Measurements from ENCODE around the gene ADCYAP1R1. TPM values are rescaled to one million over a fixed set of nuclear protein-coding genes. Genes with fewer than 3 reads are reported as not detected.

The ADCYAP1R1 gene
- total and polyA plus RNA-seq, 2 of the 8 experiments (the other 6 are each of a cell fraction or from before 2014, with no cell fraction given) = 14.4 to 14.6 TPM

- Histone ChIP-seq H2BK120ac (replicated peaks; ENCODE audit: low read depth, low read length) (no peak overlapping the region), H3K4me3 (ENCODE audit: extremely low read depth in 1 of 4, insufficient read depth in 2 of 4, low read depth in 3 of 4, low read length in 4 of 4) (no peak overlapping the region), H2BK12ac (ENCODE audit: low read depth, low read length) (no peak overlapping the region), H3K4me2 (ENCODE audit: insufficient read depth in 1 of 2, low read depth in 2 of 2, low read length in 2 of 2) (no peak overlapping the region), H2AFZ (ENCODE audit: low read length) (no peak overlapping the region), H2BK5ac (ENCODE audit: low read depth, low read length) (no peak overlapping the region), H3K36me3 (ENCODE audit: control insufficient read depth in 2 of 4, insufficient read depth in 4 of 4, low read length in 3 of 4) (no peaks in the 10 kb centered on the region), H3K79me2 (ENCODE audit: control insufficient read depth in 1 of 2, insufficient read depth in 2 of 2, low read length in 2 of 2) (no peaks in the 10 kb centered on the region), H3K27me3 (replicated peaks in 1 of 4; ENCODE audit: control insufficient read depth in 3 of 4, extremely low read depth in 1 of 4, insufficient read depth in 3 of 4, low read length in 3 of 4) (no peaks in the 10 kb centered on the region), H3K18ac (ENCODE audit: extremely low read depth, low read length) (no peak overlapping the region), H3K56ac (replicated peaks; ENCODE audit: insufficient read length, low read depth, low read length) (no peak overlapping the region), H3K23me2 (ENCODE audit: low read depth, low read length) (no peaks in the 10 kb centered on the region), H2AK5ac (ENCODE audit: low read depth, low read length) (no peak overlapping the region), H4K5ac (ENCODE audit: insufficient read length, low read depth, low read length) (no peak overlapping the region), H3K23ac (ENCODE audit: insufficient read length) (no peak overlapping the region), H3K14ac (ENCODE audit: insufficient read length) (no peak overlapping the region), H2BK15ac (ENCODE audit: low read length) (no peak overlapping the region), H2BK20ac (ENCODE audit: low read length) (no peak overlapping the region), H3K79me1 (ENCODE audit: low read depth, low read length) (no peaks in the 10 kb centered on the region), H3K4ac (replicated peaks; ENCODE audit: insufficient read length, low read depth, low read length) (no peak overlapping the region), H3K9ac (replicated peaks in 1 of 4; ENCODE audit: extremely low read depth in 1 of 4, low read depth in 3 of 4, low read length in 3 of 4) (no peak overlapping the region), H3K4me1 (replicated peaks in 1 of 4; ENCODE audit: control insufficient read depth in 3 of 4, insufficient read depth in 4 of 4, low read length in 3 of 4) (peaks cover 0 to 3% (median 0%) of the 10 kb centered on the region in 4 experiments; a peak in 1 of 7 replicates), H4K20me1 (replicated peaks in 1 of 2; ENCODE audit: control insufficient read depth in 1 of 2, insufficient read depth in 2 of 2, low read length in 2 of 2) (no peaks in the 10 kb centered on the region), H3K9me3 (ENCODE audit: insufficient read depth in 2 of 2, low read depth in 1 of 2, low read length in 1 of 2) (no peaks in the 10 kb centered on the region), H3K27ac (ENCODE audit: low read depth, low read length) (no peak overlapping the region), H4K8ac (ENCODE audit: extremely low read depth, insufficient read depth, low read length) (no peak overlapping the region), H4K91ac (replicated peaks; ENCODE audit: insufficient read length, low read length) (no peak overlapping the region)
- 73% methylated on average over 3 of the region's 3 CpGs; no CpG with 5 or more reads in 1 of the 2 experiments for WGBS, 2 experiments (ENCODE audit: extremely low coverage in 1 of 2, insufficient coverage in 1 of 2, insufficient read length in 1 of 2, insufficient replicate concordance in 2 of 2, low coverage in 1 of 2, low lambda C conversion rate in 2 of 2, missing lambda C conversion rate in 1 of 2)
- FAIRE-seq (no peak), DNase-seq (ENCODE audit: low read depth in 1 of 2, low spot score in 2 of 2) (peak in 1 of 2 experiments; percentile 24)
- TF ChIP-seq SRF (IDR thresholded peaks at IDR 0.05; ENCODE audit: low read depth, low read length) (no peak), FOSL1 (IDR thresholded peaks at IDR 0.05; ENCODE audit: insufficient read depth, low read depth, low read length) (no peak), SIX5 (IDR thresholded peaks at IDR 0.05; ENCODE audit: low read depth, low read length) (no peak), CHD2 (IDR thresholded peaks at IDR 0.05; ENCODE audit: low read length) (no peak), SIRT6 (IDR thresholded peaks at IDR 0.05; ENCODE audit: low read length) (no peak), ASH2L (IDR thresholded peaks at IDR 0.05; ENCODE audit: low read length) (no peak), TBP (IDR thresholded peaks at IDR 0.05; ENCODE audit: low read depth, low read length) (no peak), SIN3A (conservative IDR thresholded peaks at IDR 0.05 in 1 of 2, IDR thresholded peaks at IDR 0.05 in 1 of 2; ENCODE audit: low read depth in 1 of 2, low read length in 2 of 2) (no peak), RBBP5 (IDR thresholded peaks at IDR 0.05; ENCODE audit: borderline replicate concordance, low read depth, low read length) (no peak)
- CTCF ChIA-PET (ENCODE audit: partially characterized antibody) = interaction anchor here (1.3 to 16.1 kb wide), 3 partner anchors 9 to 131 kb away, joined by 3 to 517 read pairs (median 215); no protein-coding TSS in a partner anchor
- POLR2A ChIA-PET (ENCODE audit: partially characterized antibody) = no interaction called here
These were observed 64.5 kb downstream of the ADCYAP1R1 start for GRCh38 chr7:31116615-31117014.
